Dermis microvascular lymphatic vessel endothelial cell (primary cell): ENCODE measurements around the gene CRIM1. TPM values are rescaled to one million over a fixed set of nuclear protein-coding genes. Genes with fewer than 3 reads are reported as not detected.
"Not testable (repeated sequence)": the region's sequence is repeated elsewhere in the genome, so short reads cannot be mapped to it uniquely, and the experiment has no call there.

Experiments used
- DNase-seq, 2 donors: peaks; one replicate each; pipeline versions ENCODE4 v3.0.0 to v3.0.0-alpha.2; 2010; ENCODE audit warnings: low read depth in 2 of 2
- total RNA-seq: library from RNA; depleted of rRNA; stranded (reverse); fragments of >200 nt; gene quantifications from 2 replicates; pipeline ENCODE4 v1.2.1, GENCODE V29; 2014

CRIM1 gene
- 375 and 484 TPM in 2 replicates for total RNA-seq

GRCh38 chr2:36355151-36355889 lies at the start of gene CRIM1:
TSS of gene CRIM1 (plus strand) at chr2:36355778. CDS start at chr2:36356293, 515 bp downstream.
- DNase-seq = peak; percentile 84 to 95

- DNase-seq = no peak
These were observed 48.1 kb upstream of the CRIM1 start for GRCh38 chr2:36307441-36307840.

- DNase-seq = not testable (repeated sequence)
These were observed 45.1 kb upstream of the CRIM1 start for GRCh38 chr2:36310444-36310843.

GRCh38 chr2:36318547-36318946 lies 37.0 kb upstream of the CRIM1 start:
- DNase-seq = no peak

- DNase-seq = peak in 1 of 2 donors; percentile 64
These were observed 33.5 kb upstream of the CRIM1 start for GRCh38 chr2:36322108-36322507.

- peak in 1 of 2 donors; percentile 41 for DNase-seq
These were observed 29.3 kb upstream of the CRIM1 start for GRCh38 chr2:36326286-36326685.

- no peak for DNase-seq
These were observed 26.3 kb upstream of the CRIM1 start for GRCh38 chr2:36329251-36329650.

- DNase-seq = no peak
These were observed 25.7 kb upstream of the CRIM1 start for GRCh38 chr2:36329746-36330472.

- no peak for DNase-seq
These were observed 24.8 kb upstream of the CRIM1 start for GRCh38 chr2:36330473-36331395.

- no peak for DNase-seq
These were observed 22.1 kb upstream of the CRIM1 start for GRCh38 chr2:36333350-36334012.

- DNase-seq = no peak
These were observed 20.0 kb upstream of the CRIM1 start for GRCh38 chr2:36335597-36335996.

GRCh38 chr2:36336321-36336720 lies 19.3 kb upstream of the CRIM1 start:
- DNase-seq = no peak

- DNase-seq = no peak
These were observed 18.2 kb upstream of the CRIM1 start for GRCh38 chr2:36337354-36337753.

GRCh38 chr2:36338124-36338826 lies 17.3 kb upstream of the CRIM1 start:
- no peak for DNase-seq

- no peak for DNase-seq
These were observed 16.8 kb upstream of the CRIM1 start for GRCh38 chr2:36338827-36339145.

- no peak for DNase-seq
These were observed 15.9 kb upstream of the CRIM1 start for GRCh38 chr2:36339607-36340218.

GRCh38 chr2:36343606-36344005 lies 12.0 kb upstream of the CRIM1 start:
- DNase-seq = no peak

- DNase-seq = no peak
These were observed 6.9 kb upstream of the CRIM1 start for GRCh38 chr2:36348721-36349120.

- no peak for DNase-seq
These were observed 4.3 kb upstream of the CRIM1 start for GRCh38 chr2:36351291-36351690.

GRCh38 chr2:36351736-36352349 lies 3.7 kb upstream of the CRIM1 start:
- DNase-seq = peak; percentile 61 to 71
